Kidney (tissue), 14 donors: Measurements from ENCODE around the gene TMEM204. TPM values are rescaled to one million over a fixed set of nuclear protein-coding genes. Genes with fewer than 3 reads are reported as not detected.

Experiments
- DNase-seq, 5 donors: peaks; one replicate each; pipeline ENCODE4 v3.0.0-alpha.2; 2013 to 2020
- FAIRE-seq: peaks from 2 replicates; lab custom pipeline; 2012; peaks lifted over from hg19 to GRCh38; lab: Jason Lieb, UNC
- H3K27ac ChIP-seq, 2 donors: one replicate each; pipeline ENCODE4 v1.7.0; 2013; ENCODE audit warnings: low read depth in 2 of 2, low read length in 2 of 2, inconsistent platforms in 1 of 2
- H3K27me3 ChIP-seq: one replicate; pipeline ENCODE4 v1.7.1; 2013; ENCODE audit warnings: low read length, inconsistent platforms; ENCODE audit not compliant: control insufficient read depth, insufficient read depth
- H3K36me3 ChIP-seq, 3 donors: one replicate each; pipeline versions ENCODE4 v1.7.0 to v1.7.1; 2013; ENCODE audit warnings: low read length in 3 of 3, control low read depth in 1 of 3, inconsistent platforms in 1 of 3; ENCODE audit not compliant: insufficient read depth in 3 of 3, control insufficient read depth in 2 of 3
- H3K4me1 ChIP-seq, 3 donors: one replicate each; pipeline versions ENCODE4 v1.7.0 to v1.7.1; 2013; ENCODE audit warnings: low read length in 3 of 3, inconsistent platforms in 1 of 3, low read depth in 1 of 3; ENCODE audit not compliant: control insufficient read depth in 2 of 3, insufficient read depth in 2 of 3
- H3K4me3 ChIP-seq, 3 donors: one replicate each; pipeline versions ENCODE4 v1.7.0 to v1.8.1; 2013; ENCODE audit warnings: low read length in 3 of 3, control low read depth in 1 of 3, inconsistent platforms in 1 of 3
- H3K9ac ChIP-seq, 3 donors: one replicate each; pipeline versions ENCODE4 v1.7.0 to v1.7.1; 2013; ENCODE audit warnings: low read length in 3 of 3, control low read depth in 1 of 3, inconsistent platforms in 1 of 3
- H3K9me3 ChIP-seq, 3 donors: one replicate each; pipeline versions ENCODE4 v1.7.0 to v1.7.1; 2013; ENCODE audit warnings: low read length in 3 of 3, control low read depth in 1 of 3, inconsistent platforms in 1 of 3; ENCODE audit not compliant: control insufficient read depth in 2 of 3, insufficient read depth in 1 of 3
- CTCF ChIP-seq: IDR thresholded peaks from 3 replicates; pipeline ENCODE4 v1.5.1; 2012; ENCODE audit warnings: mild to moderate bottlenecking, moderate library complexity, borderline replicate concordance; ENCODE audit not compliant: insufficient read depth; ENCODE audit errors: extremely low read depth
- intact Hi-C: fragments of 100-400 bp; cut with DNase I; formaldehyde crosslinking; loops from one replicate; pipeline ENCODE4 v1.11.1; 2022
- polyA plus RNA-seq: library from polyadenylated mRNA; stranded (reverse); fragments of 350-450 nt; fragmentation: Illumina TruSeq; extraction: RNeasy Lipid Tissue Mini Kit (QIAGEN cat#74804); gene quantifications from one replicate; pipeline ENCODE4 v1.2.3, GENCODE V29; 2014; ENCODE audit warnings: low read depth, low replicate concordance; ENCODE audit not compliant: insufficient read depth
- total RNA-seq: library from RNA; stranded (reverse); fragmentation: NEBNext Ultra II Directional; extraction: Animal tissue kit (Norgen Biotek cat#: 25700); gene quantifications from one replicate; pipeline ENCODE4 v1.2.1, GENCODE V29; 2021
- donor health status: control.
- donor health status: control.
- donor health status: control.
- donor health status: control.
- donor health status: control.
- donor health status: DM: yes; HTN: yes; CAD: no.
- donor health status: Normal renal cell carcinoma (clear cell type).

Gene TMEM204
- total and polyA plus RNA-seq, 2 donors from 2014 or later: 40.9 to 49.5 TPM

DNA sequence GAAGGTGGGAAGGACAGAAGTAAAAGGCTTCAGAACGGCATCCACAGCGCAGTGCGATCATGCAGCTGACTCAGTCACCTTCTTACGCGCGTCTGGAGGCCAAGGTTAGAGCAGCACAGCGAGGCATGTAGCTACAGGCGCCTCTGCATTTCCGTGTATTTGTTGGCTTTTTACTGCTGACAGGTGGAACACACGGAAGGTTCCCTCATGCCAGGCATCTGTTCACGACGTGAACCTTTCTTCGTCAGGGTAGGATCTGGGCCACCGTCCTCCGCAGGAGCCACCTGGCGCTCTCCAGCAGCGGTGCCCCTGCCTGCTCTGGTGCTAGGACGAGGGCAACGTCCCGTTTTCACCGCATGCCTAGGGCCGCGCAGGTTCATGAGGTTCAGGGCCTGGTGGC is 15.3 kb downstream of the TMEM204 start:
- Histone ChIP-seq H3K4me1 (peaks cover 0 to 50% (median 22%) of the 10 kb centered on the region in 3 donors), H3K27ac (peak overlapping the region in 1 of 2 donors; percentile 7), H3K9ac (no peak overlapping the region), H3K27me3 (no peaks in the 10 kb centered on the region), H3K36me3 (peaks cover 2 to 7% (median 2%) of the 10 kb centered on the region in 3 donors), H3K9me3 (no peaks in the 10 kb centered on the region), H3K4me3 (no peak overlapping the region)
- FAIRE-seq (no peak), DNase-seq (no peak)
- intact Hi-C loops: no loop called here
- TF ChIP-seq CTCF: no peak

DNA sequence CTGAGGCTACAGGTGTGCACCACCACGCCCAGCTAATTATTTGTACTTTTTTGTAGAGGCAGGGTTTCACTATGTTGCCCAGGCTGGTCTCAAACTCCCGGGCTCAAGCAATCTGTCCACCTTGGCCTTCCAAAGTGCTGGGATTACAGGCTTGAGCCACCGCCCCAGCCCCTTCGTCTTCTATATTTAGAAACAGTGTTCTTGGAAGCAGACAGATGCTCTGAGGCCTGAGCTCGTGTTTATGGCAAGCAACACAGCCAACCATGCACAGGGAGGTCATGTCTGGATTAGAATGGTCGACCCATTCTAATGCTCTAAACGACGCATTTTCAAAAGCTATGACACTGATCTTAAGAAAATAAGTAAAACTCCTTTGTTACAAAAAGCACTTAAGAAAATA is 16.6 kb downstream of the TMEM204 start:
- Histone ChIP-seq H3K36me3 (peaks cover 2 to 16% (median 6%) of the 10 kb centered on the region in 3 donors), H3K27me3 (no peaks in the 10 kb centered on the region), H3K27ac (no peak overlapping the region), H3K4me1 (peaks cover 0 to 50% (median 21%) of the 10 kb centered on the region in 3 donors), H3K4me3 (no peak overlapping the region), H3K9ac (no peak overlapping the region), H3K9me3 (no peaks in the 10 kb centered on the region)
- no peak for TF ChIP-seq CTCF
- DNase-seq (no peak), FAIRE-seq (no peak)
- intact Hi-C loops: no loop called here

- FAIRE-seq (no peak), DNase-seq (no peak)
- H3K36me3 ChIP-seq: peaks cover 2 to 18% (median 10%) of the 10 kb centered on the region in 3 donors
- no peak overlapping the region for H3K9ac ChIP-seq
- no peaks in the 10 kb centered on the region for H3K27me3 ChIP-seq
- no peak for TF ChIP-seq CTCF
- peaks cover 0 to 48% (median 21%) of the 10 kb centered on the region in 3 donors for H3K4me1 ChIP-seq
- intact Hi-C loops: no loop called here
- H3K4me3 ChIP-seq: no peak overlapping the region
- no peaks in the 10 kb centered on the region for H3K9me3 ChIP-seq
- peak overlapping the region; percentile 41 to 43 for H3K27ac ChIP-seq
Measured at GRCh38 chr16:1550696-1551095, 17.2 kb downstream of the TMEM204 start.

DNA sequence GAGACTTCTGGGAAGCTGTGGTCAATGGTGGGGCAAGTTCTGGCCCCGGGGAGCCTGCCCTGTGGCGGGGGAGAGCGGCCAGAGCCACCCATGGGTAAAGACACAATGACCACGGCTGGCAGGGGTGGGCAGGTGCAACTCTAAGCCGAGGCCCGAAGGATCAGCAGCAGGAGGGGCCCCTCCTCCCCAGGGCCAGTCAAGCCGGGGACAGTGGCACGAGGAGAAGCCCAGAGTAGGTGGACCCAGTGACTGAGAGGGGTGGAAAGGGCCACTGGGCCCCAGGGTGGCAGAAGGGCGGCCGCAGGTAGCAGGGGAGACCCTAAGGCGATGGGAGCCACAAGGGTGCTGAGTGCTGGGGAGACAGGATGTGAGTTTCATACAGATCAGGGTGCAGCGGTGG is 17.7 kb downstream of the TMEM204 start:
- H3K9ac ChIP-seq: no peak overlapping the region
- H3K27me3 ChIP-seq: no peaks in the 10 kb centered on the region
- H3K4me1 ChIP-seq: peaks cover 0 to 43% (median 16%) of the 10 kb centered on the region in 3 donors
- FAIRE-seq (no peak), DNase-seq (no peak)
- peak overlapping the region in 1 of 2 donors; percentile 43 for H3K27ac ChIP-seq
- no peaks in the 10 kb centered on the region for H3K9me3 ChIP-seq
- H3K36me3 ChIP-seq: peaks cover 2 to 18% (median 10%) of the 10 kb centered on the region in 3 donors
- intact Hi-C loops: no loop called here
- no peak overlapping the region for H3K4me3 ChIP-seq
- TF ChIP-seq CTCF: no peak
